Calu3 (cell line): Measurements from ENCODE around the gene ZP1. TPM values are rescaled to one million over a fixed set of nuclear protein-coding genes. Genes with fewer than 3 reads are reported as not detected.

Experiments
- BruUV-seq: library from RNA; stranded (reverse); fragments of 400-500 nt; replicated peaks from 2 replicates; lab custom pipeline; 2021; lab: Mats Ljungman, UMichigan
- CTCF ChIA-PET: fragments of 300-600 bp; sonication (Branson Sonifier 250); formaldehyde crosslinking; loops from one replicate; lab custom pipeline; 2022; ENCODE audit warnings: antibody characterized with exemption; lab: Charles Lee
- DNase-seq: peaks from one replicate; pipeline ENCODE4 v3.0.0; 2022
- H3K27ac Mint-ChIP-seq: one replicate; pipeline ENCODE4 v1.8.0; 2022; ENCODE audit warnings: mixed read lengths; ENCODE audit not compliant: unreplicated experiment
- H3K27me3 Mint-ChIP-seq: one replicate; pipeline ENCODE4 v1.8.0; 2022; ENCODE audit warnings: mixed read lengths; ENCODE audit not compliant: unreplicated experiment
- H3K36me3 Mint-ChIP-seq: one replicate; pipeline ENCODE4 v1.8.0; 2022; ENCODE audit warnings: mild to moderate bottlenecking, moderate library complexity, mixed read lengths; ENCODE audit not compliant: insufficient read depth, unreplicated experiment
- H3K4me1 Mint-ChIP-seq: one replicate; pipeline ENCODE4 v1.8.0; 2022; ENCODE audit warnings: mild to moderate bottlenecking, low read depth, mixed read lengths; ENCODE audit not compliant: unreplicated experiment
- H3K4me3 Mint-ChIP-seq: one replicate; pipeline ENCODE4 v1.8.0; 2022; ENCODE audit warnings: mild to moderate bottlenecking, low read depth, moderate library complexity, mixed read lengths; ENCODE audit not compliant: unreplicated experiment
- H3K9me3 Mint-ChIP-seq: one replicate; pipeline ENCODE4 v1.8.0; 2022; ENCODE audit warnings: low read depth, mixed read lengths; ENCODE audit not compliant: unreplicated experiment
- CTCF ChIP-seq: fragments of 200-600 bp; IDR thresholded peaks from one replicate; pipeline ENCODE4 v1.8.0; 2022; ENCODE audit warnings: antibody characterized with exemption; ENCODE audit not compliant: unreplicated experiment
- intact Hi-C: fragments of 100-400 bp; cut with micrococcal nuclease; formaldehyde crosslinking; loops from one replicate; pipeline ENCODE4 v1.10.0; 2022; ENCODE audit not compliant: unreplicated experiment
- total RNA-seq: library from RNA; stranded (reverse); gene quantifications from 2 replicates; pipeline ENCODE4 v1.2.3, GENCODE V29; 2022

ZP1 gene
- total RNA-seq, 1 experiment from 2014 or later = not detected

GRCh38 chr11:60900673-60901404 is 33.5 kb downstream of the ZP1 start:
- Mint-ChIP-seq H3K9me3 (no peaks in the 10 kb centered on the region), H3K27me3 (no peaks in the 10 kb centered on the region), H3K4me1 (peaks cover 13% of the 10 kb centered on the region), H3K27ac (no peak overlapping the region), H3K36me3 (peaks cover 46% of the 10 kb centered on the region), H3K4me3 (no peak overlapping the region)
- DNase-seq = no peak
- intact Hi-C loops = no loop called here
- CTCF ChIA-PET = no interaction called here
- no peak for TF ChIP-seq CTCF
- no TSS peak for BruUV-seq

- Mint-ChIP-seq H3K27me3 (peaks cover 1% of the 10 kb centered on the region), H3K27ac (no peak overlapping the region), H3K4me3 (no peak overlapping the region), H3K4me1 (peaks cover 21% of the 10 kb centered on the region), H3K9me3 (no peaks in the 10 kb centered on the region), H3K36me3 (peaks cover 53% of the 10 kb centered on the region)
- DNase-seq = no peak
- BruUV-seq = no TSS peak
- CTCF ChIA-PET = no interaction called here
- TF ChIP-seq CTCF = no peak
- intact Hi-C loops = no loop called here
Observed at GRCh38 chr11:60902625-60903024, 35.3 kb downstream of the ZP1 start.

GRCh38 chr11:60905047-60905446 is 37.7 kb downstream of the ZP1 start:
- no peak for DNase-seq
- intact Hi-C loops = no loop called here
- peaks cover 25% of the 10 kb centered on the region for H3K27me3 Mint-ChIP-seq
- no peaks in the 10 kb centered on the region for H3K9me3 Mint-ChIP-seq
- H3K4me3 Mint-ChIP-seq = peak overlapping the region; percentile 98
- CTCF ChIA-PET = interaction anchor here (1.2 to 1.5 kb wide), 3 partner anchors 9 to 17 kb away, joined by 3 to 4 read pairs (median 4); partner anchors contain the start of gene TMEM109
- no peak for TF ChIP-seq CTCF
- H3K4me1 Mint-ChIP-seq = peaks cover 21% of the 10 kb centered on the region
- H3K27ac Mint-ChIP-seq = peak overlapping the region; percentile 41
- TSS peak; percentile 64 for BruUV-seq
- peaks cover 34% of the 10 kb centered on the region for H3K36me3 Mint-ChIP-seq

GRCh38 chr11:60905551-60906113 is 38.3 kb downstream of the ZP1 start:
- TF ChIP-seq CTCF = no peak

More at GRCh38 chr11:60905551-60906113, 38.3 kb downstream of the ZP1 start:
- intact Hi-C loops = no loop called here
- CTCF ChIA-PET = interaction anchor here (0.6 to 1.5 kb wide), 5 partner anchors 8 to 1039 kb away, joined by 3 to 10 read pairs (median 4); partner anchors contain the start of gene TMEM109
- peak overlapping the region; percentile 41 for H3K27ac Mint-ChIP-seq
- no TSS peak for BruUV-seq
- H3K36me3 Mint-ChIP-seq = peaks cover 29% of the 10 kb centered on the region
- H3K4me3 Mint-ChIP-seq = peak overlapping the region; percentile 98
- DNase-seq = no peak
- no peaks in the 10 kb centered on the region for H3K9me3 Mint-ChIP-seq
- H3K27me3 Mint-ChIP-seq = peaks cover 31% of the 10 kb centered on the region
- H3K4me1 Mint-ChIP-seq = peaks cover 21% of the 10 kb centered on the region
